ENCODE data around the gene DZIP1. TPM values are rescaled to one million over a fixed set of nuclear protein-coding genes. Genes with fewer than 3 reads are reported as not detected.

The DZIP1 gene
- polyA plus RNA-seq, 2 of the 4 experiments (the other 2 are of a cell fraction) = 11.5 to 17.1 TPM

DNA sequence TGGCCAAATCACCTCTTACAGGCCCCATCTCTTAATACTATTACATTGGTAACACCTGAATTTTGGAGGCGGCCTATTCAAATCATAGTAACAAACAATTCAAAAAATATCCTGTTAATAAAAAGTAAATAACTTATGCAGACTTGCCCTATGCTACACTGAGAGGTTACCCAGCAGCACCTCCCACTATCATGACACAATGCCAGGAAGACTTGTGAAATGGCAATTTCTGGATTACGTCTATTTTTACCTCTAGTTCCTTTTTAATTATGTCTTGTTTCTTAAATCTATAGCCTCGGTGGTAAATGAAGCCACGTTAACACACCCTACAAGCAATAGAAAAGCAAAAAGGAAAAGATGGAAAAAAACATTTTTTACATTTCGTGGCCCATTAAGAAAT lies 6.2 kb upstream of the DZIP1 start:
- ChIA-PET POLR2A (no interaction called here), CTCF (no interaction called here)
- Histone ChIP-seq H3K4me1 (no peaks in the 10 kb centered on the region), H3K27ac (no peak overlapping the region), H3K9me3 (no peaks in the 10 kb centered on the region), H3K4me3 (no peak overlapping the region), H3K4me2 (no peak overlapping the region)
- ATAC-seq = no peak
- TF ChIP-seq ZNF302 (CRISPR knock-in tag; IDR thresholded peaks at IDR 0.05) = no peak
- TF ChIP-seq ZSCAN20 (CRISPR knock-in tag; IDR thresholded peaks at IDR 0.05) = no peak
- TF ChIP-seq EHF (CRISPR knock-in tag; IDR thresholded peaks at IDR 0.05) = no peak
- TF ChIP-seq, protein P1, sequence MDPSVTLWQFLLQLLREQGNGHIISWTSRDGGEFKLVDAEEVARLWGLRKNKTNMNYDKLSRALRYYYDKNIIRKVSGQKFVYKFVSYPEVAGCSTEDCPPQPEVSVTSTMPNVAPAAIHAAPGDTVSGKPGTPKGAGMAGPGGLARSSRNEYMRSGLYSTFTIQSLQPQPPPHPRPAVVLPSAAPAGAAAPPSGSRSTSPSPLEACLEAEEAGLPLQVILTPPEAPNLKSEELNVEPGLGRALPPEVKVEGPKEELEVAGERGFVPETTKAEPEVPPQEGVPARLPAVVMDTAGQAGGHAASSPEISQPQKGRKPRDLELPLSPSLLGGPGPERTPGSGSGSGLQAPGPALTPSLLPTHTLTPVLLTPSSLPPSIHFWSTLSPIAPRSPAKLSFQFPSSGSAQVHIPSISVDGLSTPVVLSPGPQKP (IDR thresholded peaks at IDR 0.05; ENCODE audit: low read depth, low read length) = no peak
- no peak for TF ChIP-seq FOSB (CRISPR knock-in tag; IDR thresholded peaks at IDR 0.05)
- no peak for TF ChIP-seq PHF8 (IDR thresholded peaks at IDR 0.05; ENCODE audit: borderline replicate concordance, low read depth)
- TF ChIP-seq CEBPB (IDR thresholded peaks at IDR 0.05) = no peak
- TF ChIP-seq, protein P2, sequence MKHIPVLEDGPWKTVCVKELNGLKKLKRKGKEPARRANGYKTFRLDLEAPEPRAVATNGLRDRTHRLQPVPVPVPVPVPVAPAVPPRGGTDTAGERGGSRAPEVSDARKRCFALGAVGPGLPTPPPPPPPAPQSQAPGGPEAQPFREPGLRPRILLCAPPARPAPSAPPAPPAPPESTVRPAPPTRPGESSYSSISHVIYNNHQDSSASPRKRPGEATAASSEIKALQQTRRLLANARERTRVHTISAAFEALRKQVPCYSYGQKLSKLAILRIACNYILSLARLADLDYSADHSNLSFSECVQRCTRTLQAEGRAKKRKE (CRISPR knock-in tag; IDR thresholded peaks at IDR 0.05; ENCODE audit: low read depth) = no peak
- no peak for TF ChIP-seq CHD4 (IDR thresholded peaks at IDR 0.05; ENCODE audit: borderline replicate concordance)
- TF ChIP-seq ZFP36 (IDR thresholded peaks at IDR 0.05; ENCODE audit: borderline replicate concordance, partially characterized antibody) = no peak
- FAIRE-seq = no peak
- no peak for DNase-seq (ENCODE audit: low read depth in 1 of 2, low spot score in 1 of 2)
- WGBS (ENCODE audit: missing lambda C conversion rate) = 55% methylated on average over 5 of the region's 5 CpGs

DNA sequence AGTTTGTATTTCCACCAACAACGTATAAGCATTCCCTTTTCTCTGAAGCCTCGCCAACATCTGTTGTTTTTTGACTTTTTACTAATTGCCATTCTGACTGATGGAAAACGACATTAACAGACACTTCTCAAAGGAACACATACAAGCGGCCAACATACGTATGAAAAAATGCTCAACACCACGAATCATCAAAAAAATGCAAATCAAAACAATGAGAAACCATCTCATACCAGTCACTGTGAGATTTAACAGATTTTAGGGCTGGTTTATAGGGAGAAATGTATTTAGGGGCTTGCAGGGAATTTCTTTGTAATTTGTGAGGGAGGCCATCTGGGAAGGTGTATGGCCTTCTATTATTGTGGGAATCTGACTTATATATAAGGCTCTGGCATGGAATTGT lies 2.8 kb upstream of the DZIP1 start:
- POLR2A ChIA-PET = no interaction called here

DNA sequence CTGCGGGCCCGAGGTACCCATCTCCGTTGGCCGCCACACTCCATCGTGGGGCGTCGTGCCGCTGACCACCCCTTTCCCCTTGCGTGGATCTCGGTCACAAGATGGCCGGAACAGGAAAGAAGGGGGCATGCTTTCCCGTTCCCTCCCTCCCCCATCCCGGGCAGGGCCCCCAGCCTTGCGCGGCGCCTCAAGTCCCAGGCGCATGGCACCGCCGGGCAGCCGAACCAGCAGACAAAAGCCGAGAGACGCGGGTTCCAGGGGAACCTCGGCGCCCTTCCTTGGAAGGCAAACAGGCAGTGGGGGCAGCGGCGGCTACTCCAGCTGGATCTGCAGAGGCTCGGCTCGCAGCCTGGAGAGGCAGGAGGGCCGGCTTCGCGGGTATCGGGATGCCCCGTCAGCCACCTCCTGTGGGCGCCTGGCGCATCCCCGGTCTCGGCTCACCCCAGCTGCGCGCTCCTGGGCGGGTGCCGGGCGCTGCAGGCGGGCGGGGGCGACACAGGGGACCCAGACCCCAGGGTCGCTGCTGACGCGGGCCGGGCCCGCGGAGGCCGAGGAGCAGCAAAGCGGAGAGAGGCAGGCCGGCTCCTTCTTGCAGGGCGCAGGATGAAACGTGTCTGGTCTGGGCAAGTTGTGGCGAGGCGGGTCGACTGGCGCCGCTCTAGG lies 439 bp downstream of the DZIP1 start:
- DNase-seq (ENCODE audit: low read depth in 1 of 2, low spot score in 1 of 2) = peak; percentile 10 to 48
- Histone ChIP-seq H3K4me1 (peaks cover 19% of the 10 kb centered on the region), H3K9me3 (no peaks in the 10 kb centered on the region), H3K4me2 (peak overlapping the region; percentile 76), H3K4me3 (peak overlapping the region; percentile 93), H3K27ac (peak overlapping the region; percentile 93 to 97)
- CTCF ChIA-PET = interaction anchor here (0.8 to 1.8 kb wide), 4 partner anchors 12 to 190 kb away, joined by 3 to 5 read pairs (median 4); no protein-coding TSS in a partner anchor
- WGBS (ENCODE audit: missing lambda C conversion rate) = 2% methylated on average over 12 of the region's 62 CpGs
- ATAC-seq = peak; percentile 82 to 84
- POLR2A ChIA-PET = interaction anchor here (0.5 to 2.2 kb wide), 6 partner anchors 17 to 240 kb away, joined by 4 to 7 read pairs (median 6); partner anchors contain the start of gene DNAJC3
- TF ChIP-seq HDAC2 (IDR thresholded peaks at IDR 0.05) (0 out of 2 replicates have a peak, but pooled peaks have one; percentile 52), PHF8 (IDR thresholded peaks at IDR 0.05; ENCODE audit: borderline replicate concordance, low read depth) (peak; percentile 45; the same call in 1 of the 2 replicates), ZC3H11A (IDR thresholded peaks at IDR 0.05) (no peak), POLR2A (IDR thresholded peaks at IDR 0.05; ENCODE audit: low read length) (peak; percentile 34; the same call in 1 of the 2 replicates), EHMT2 (IDR thresholded peaks at IDR 0.05; ENCODE audit: low read depth) (no peak), JUN (IDR thresholded peaks at IDR 0.05) (no peak; a peak in 1 of 5 replicates), FOSL2 (IDR thresholded peaks at IDR 0.05) (no peak), FOSL2 (CRISPR knock-in tag; IDR thresholded peaks at IDR 0.05) (no peak)
- TF ChIP-seq, protein P3, sequence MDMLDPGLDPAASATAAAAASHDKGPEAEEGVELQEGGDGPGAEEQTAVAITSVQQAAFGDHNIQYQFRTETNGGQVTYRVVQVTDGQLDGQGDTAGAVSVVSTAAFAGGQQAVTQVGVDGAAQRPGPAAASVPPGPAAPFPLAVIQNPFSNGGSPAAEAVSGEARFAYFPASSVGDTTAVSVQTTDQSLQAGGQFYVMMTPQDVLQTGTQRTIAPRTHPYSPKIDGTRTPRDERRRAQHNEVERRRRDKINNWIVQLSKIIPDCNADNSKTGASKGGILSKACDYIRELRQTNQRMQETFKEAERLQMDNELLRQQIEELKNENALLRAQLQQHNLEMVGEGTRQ (IDR thresholded peaks at IDR 0.05) = no peak
- TF ChIP-seq, protein P4, sequence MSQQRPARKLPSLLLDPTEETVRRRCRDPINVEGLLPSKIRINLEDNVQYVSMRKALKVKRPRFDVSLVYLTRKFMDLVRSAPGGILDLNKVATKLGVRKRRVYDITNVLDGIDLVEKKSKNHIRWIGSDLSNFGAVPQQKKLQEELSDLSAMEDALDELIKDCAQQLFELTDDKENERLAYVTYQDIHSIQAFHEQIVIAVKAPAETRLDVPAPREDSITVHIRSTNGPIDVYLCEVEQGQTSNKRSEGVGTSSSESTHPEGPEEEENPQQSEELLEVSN (IDR thresholded peaks at IDR 0.05; ENCODE audit: borderline replicate concordance, low read depth) = peak; percentile 78
- TF ChIP-seq, protein P5, sequence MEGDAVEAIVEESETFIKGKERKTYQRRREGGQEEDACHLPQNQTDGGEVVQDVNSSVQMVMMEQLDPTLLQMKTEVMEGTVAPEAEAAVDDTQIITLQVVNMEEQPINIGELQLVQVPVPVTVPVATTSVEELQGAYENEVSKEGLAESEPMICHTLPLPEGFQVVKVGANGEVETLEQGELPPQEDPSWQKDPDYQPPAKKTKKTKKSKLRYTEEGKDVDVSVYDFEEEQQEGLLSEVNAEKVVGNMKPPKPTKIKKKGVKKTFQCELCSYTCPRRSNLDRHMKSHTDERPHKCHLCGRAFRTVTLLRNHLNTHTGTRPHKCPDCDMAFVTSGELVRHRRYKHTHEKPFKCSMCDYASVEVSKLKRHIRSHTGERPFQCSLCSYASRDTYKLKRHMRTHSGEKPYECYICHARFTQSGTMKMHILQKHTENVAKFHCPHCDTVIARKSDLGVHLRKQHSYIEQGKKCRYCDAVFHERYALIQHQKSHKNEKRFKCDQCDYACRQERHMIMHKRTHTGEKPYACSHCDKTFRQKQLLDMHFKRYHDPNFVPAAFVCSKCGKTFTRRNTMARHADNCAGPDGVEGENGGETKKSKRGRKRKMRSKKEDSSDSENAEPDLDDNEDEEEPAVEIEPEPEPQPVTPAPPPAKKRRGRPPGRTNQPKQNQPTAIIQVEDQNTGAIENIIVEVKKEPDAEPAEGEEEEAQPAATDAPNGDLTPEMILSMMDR (IDR thresholded peaks at IDR 0.05) = no peak
- TF ChIP-seq, protein P6, sequence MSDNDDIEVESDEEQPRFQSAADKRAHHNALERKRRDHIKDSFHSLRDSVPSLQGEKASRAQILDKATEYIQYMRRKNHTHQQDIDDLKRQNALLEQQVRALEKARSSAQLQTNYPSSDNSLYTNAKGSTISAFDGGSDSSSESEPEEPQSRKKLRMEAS (IDR thresholded peaks at IDR 0.05) = peak; percentile 83
- no peak for FAIRE-seq

More for the DNA sequence above, 2.8 kb upstream of the DZIP1 start:
- no peak overlapping the region for H3K4me2 ChIP-seq
- no peak overlapping the region for H3K4me3 ChIP-seq
- H3K27ac ChIP-seq = no peak overlapping the region
- WGBS (ENCODE audit: missing lambda C conversion rate) = 67% methylated on average over 6 of the region's 6 CpGs
- no peak for FAIRE-seq
- CTCF ChIA-PET = no interaction called here
- H3K4me1 ChIP-seq = peaks cover 10% of the 10 kb centered on the region
- H3K9me3 ChIP-seq = no peaks in the 10 kb centered on the region
- no peak for DNase-seq (ENCODE audit: low read depth in 1 of 2, low spot score in 1 of 2)
- TF ChIP-seq RNF2 (IDR thresholded peaks at IDR 0.05; ENCODE audit: borderline replicate concordance, low read depth) (no peak), HES2 (IDR thresholded peaks at IDR 0.05) (no peak), ZSCAN20 (CRISPR knock-in tag; IDR thresholded peaks at IDR 0.05) (no peak), CBX2 (IDR thresholded peaks at IDR 0.05; ENCODE audit: borderline replicate concordance, low read depth) (no peak), EHF (CRISPR knock-in tag; IDR thresholded peaks at IDR 0.05) (no peak), CBX8 (IDR thresholded peaks at IDR 0.05) (no peak), ZNF302 (CRISPR knock-in tag; IDR thresholded peaks at IDR 0.05) (no peak)
- ATAC-seq = no peak

All from A549 (cell line).